ENCODE data around the gene RNF144A. TPM values are rescaled to one million over a fixed set of nuclear protein-coding genes. Genes with fewer than 3 reads are reported as not detected.
A peak's percentile ranks its signal among the peaks of the same experiment; 100 is the strongest.

RNF144A gene
- total and polyA plus RNA-seq, 9 donors, result 10.4 to 47.7 (median 23.9) TPM

- intact Hi-C loops (cut with DNase I), result loop anchor here in 2 of 4 donors (5.0 kb wide), 2 partner anchors 123 to 143 kb away; partner anchors contain the start of gene RNF144A (in 1 of the 2)
- DNase-seq, result no peak
- 59 to 72% (median 66%) methylated on average over 8 of the region's 8 CpGs for WGBS, 3 donors
- Histone ChIP-seq H3K4me1 (ENCODE audit: insufficient read depth) (no peaks in the 10 kb centered on the region), H3K27me3 (no peaks in the 10 kb centered on the region), H3K27ac (no peak overlapping the region), H3K9me3 (no peaks in the 10 kb centered on the region), H3K36me3 (no peaks in the 10 kb centered on the region), H3K4me3 (no peak overlapping the region)
- TF ChIP-seq CTCF (IDR thresholded peaks at IDR 0.05) (no peak), EP300 (IDR thresholded peaks at IDR 0.05) (no peak), POLR2A (IDR thresholded peaks at IDR 0.05) (no peak)
Observed at GRCh38 chr2:7040547-7040946, 123.3 kb downstream of the RNF144A start.

- Histone ChIP-seq H3K9me3 (no peaks in the 10 kb centered on the region), H3K27ac (no peak overlapping the region), H3K4me3 (no peak overlapping the region), H3K4me1 (ENCODE audit: insufficient read depth) (no peaks in the 10 kb centered on the region), H3K27me3 (no peaks in the 10 kb centered on the region), H3K36me3 (no peaks in the 10 kb centered on the region)
- no peak for DNase-seq
- intact Hi-C loops (cut with DNase I), result loop anchor here in 2 of 4 donors (5.0 kb wide), 2 partner anchors 124 to 144 kb away; partner anchors contain the start of gene RNF144A (in 1 of the 2)
- TF ChIP-seq CTCF (IDR thresholded peaks at IDR 0.05) (no peak), POLR2A (IDR thresholded peaks at IDR 0.05) (no peak), EP300 (IDR thresholded peaks at IDR 0.05) (no peak)
- 84 to 88% (median 87%) methylated on average over 7 of the region's 7 CpGs for WGBS, 3 donors
Observed at GRCh38 chr2:7041421-7041820, 124.2 kb downstream of the RNF144A start.

- H3K27me3 ChIP-seq, result no peaks in the 10 kb centered on the region
- no peaks in the 10 kb centered on the region for H3K36me3 ChIP-seq
- DNase-seq, result no peak
- TF ChIP-seq EP300 (IDR thresholded peaks at IDR 0.05), result no peak
- no peak for TF ChIP-seq POLR2A (IDR thresholded peaks at IDR 0.05)
- no peak for TF ChIP-seq CTCF (IDR thresholded peaks at IDR 0.05)
- no peak overlapping the region for H3K4me3 ChIP-seq
- no peak overlapping the region for H3K27ac ChIP-seq
- WGBS, 3 donors, result 74 to 84% (median 80%) methylated on average over 3 of the region's 3 CpGs
- H3K4me1 ChIP-seq (ENCODE audit: insufficient read depth), result no peaks in the 10 kb centered on the region
- intact Hi-C loops (cut with DNase I), result loop anchor here in 2 of 4 donors (5.0 kb wide), 2 partner anchors 126 to 146 kb away; partner anchors contain the start of gene RNF144A (in 1 of the 2)
- H3K9me3 ChIP-seq, result no peaks in the 10 kb centered on the region
Observed at GRCh38 chr2:7043690-7044089, 126.5 kb downstream of the RNF144A start.

- Histone ChIP-seq H3K4me1 (ENCODE audit: insufficient read depth) (no peaks in the 10 kb centered on the region), H3K27me3 (no peaks in the 10 kb centered on the region), H3K36me3 (no peaks in the 10 kb centered on the region), H3K27ac (no peak overlapping the region), H3K4me3 (no peak overlapping the region), H3K9me3 (no peaks in the 10 kb centered on the region)
- TF ChIP-seq CTCF (IDR thresholded peaks at IDR 0.05) (peak; percentile 61 to 79 (median 71)), POLR2A (IDR thresholded peaks at IDR 0.05) (no peak)
- WGBS, 3 donors, result 81 to 84% (median 81%) methylated on average over 17 of the region's 17 CpGs
- intact Hi-C loops (cut with DNase I), result loop anchor here in 2 of 4 donors (5.0 kb wide), 2 partner anchors 127 to 147 kb away; partner anchors contain the start of gene RNF144A (in 1 of the 2)
- peak; percentile 49 to 81 (median 69) for DNase-seq
Observed at GRCh38 chr2:7044253-7045250, 127.3 kb downstream of the RNF144A start.

All from ovary (tissue), 9 donors.